ENCODE data around the gene CABP2.

CABP2 gene

GRCh38 chr11:67522844-67523555 lies at the start of gene CABP2:
TSS of gene CABP2 (minus strand) at chr11:67523446. CDS start at chr11:67523326, 120 bp downstream.
- Histone ChIP-seq H4K20me1 (ENCODE audit: control insufficient read depth, insufficient read depth, low read depth, low read length) (no peaks in the 10 kb centered on the region), H3F3A (ENCODE audit: control insufficient read depth, insufficient read depth) (no peaks in the 10 kb centered on the region), H3K36me3 (ENCODE audit: control insufficient read depth, low read length) (no peaks in the 10 kb centered on the region), H3K4me2 (ENCODE audit: low read length) (no peak within 1 kb of the TSS), H3K9me2 (replicated peaks; ENCODE audit: control insufficient read depth, low read length) (no peaks in the 10 kb centered on the region), H3K4me3 (ENCODE audit: low read length) (no peak within 1 kb of the TSS), H3K9me3 (ENCODE audit: control insufficient read depth, insufficient read depth, low read length) (no peaks in the 10 kb centered on the region), H3K27me3 (ENCODE audit: control insufficient read depth, low read length) (peaks cover 3% of the 10 kb centered on the region; the same call in 1 of the 2 replicates), H3K4me1 (ENCODE audit: control insufficient read depth, low read length) (no peaks in the 10 kb centered on the region), H3K79me2 (ENCODE audit: control insufficient read depth, low read length) (no peaks in the 10 kb centered on the region), H3K27ac (ENCODE audit: low read depth, low read length) (no peak within 1 kb of the TSS)
- TF ChIP-seq CTCF (IDR thresholded peaks at IDR 0.05; ENCODE audit: low read depth, low read length, poor library complexity, severe bottlenecking) (no peak), EZH2phosphoT487 (IDR thresholded peaks at IDR 0.05; ENCODE audit: borderline replicate concordance, low read length) (no peak)

DNA sequence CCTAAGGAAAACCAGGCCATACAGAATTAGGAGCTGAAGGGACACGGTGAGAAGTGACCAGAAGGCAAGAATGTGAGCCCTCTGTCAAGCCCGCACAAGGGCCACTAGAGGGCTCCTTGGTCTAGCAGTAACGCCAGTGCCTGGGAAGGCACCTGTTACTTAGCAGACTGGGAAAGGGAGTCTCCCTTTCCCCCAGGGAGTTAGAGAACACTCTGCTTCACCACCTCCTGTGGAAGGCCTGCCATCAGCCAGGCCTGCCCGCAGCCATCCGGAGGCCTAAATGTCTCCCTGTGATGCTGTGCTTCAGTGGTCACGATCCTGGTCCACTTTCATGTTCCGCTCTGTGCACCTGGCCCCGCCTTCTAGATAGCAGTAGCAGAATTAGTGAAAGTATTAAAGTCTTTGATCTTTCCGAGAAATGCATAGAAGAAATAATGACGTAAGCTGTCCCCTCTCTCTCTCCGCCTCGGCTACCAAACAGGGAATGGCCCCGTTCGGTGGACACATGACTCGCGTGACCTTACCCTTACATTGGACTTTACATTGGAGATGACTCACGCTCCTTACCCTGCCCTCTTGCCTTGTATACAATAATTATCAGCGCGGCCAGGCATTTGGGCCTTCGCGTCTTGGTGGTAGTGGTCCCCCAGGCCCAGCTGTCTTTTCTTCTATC lies 49.6 kb upstream of the CABP2 start:
- Histone ChIP-seq H3K9me3 (ENCODE audit: control insufficient read depth, insufficient read depth, low read length) (no peaks in the 10 kb centered on the region), H3K36me3 (ENCODE audit: control insufficient read depth, low read length) (no peaks in the 10 kb centered on the region), H3K4me3 (ENCODE audit: low read length) (no peak overlapping the region), H3K27me3 (ENCODE audit: control insufficient read depth, low read length) (peaks cover 10% of the 10 kb centered on the region), H3K9me2 (replicated peaks; ENCODE audit: control insufficient read depth, low read length) (no peaks in the 10 kb centered on the region), H3K4me2 (ENCODE audit: low read length) (0 out of 2 replicates have a peak overlapping the region, but pooled peaks have one; percentile 19), H3F3A (ENCODE audit: control insufficient read depth, insufficient read depth) (peaks cover 5% of the 10 kb centered on the region), H3K79me2 (ENCODE audit: control insufficient read depth, low read length) (no peaks in the 10 kb centered on the region), H4K20me1 (ENCODE audit: control insufficient read depth, insufficient read depth, low read depth, low read length) (no peaks in the 10 kb centered on the region), H3K27ac (ENCODE audit: low read depth, low read length) (no peak overlapping the region), H3K4me1 (ENCODE audit: control insufficient read depth, low read length) (peaks cover 5% of the 10 kb centered on the region)
- TF ChIP-seq CTCF (IDR thresholded peaks at IDR 0.05; ENCODE audit: low read depth, low read length, poor library complexity, severe bottlenecking) = peak; percentile 64
- no peak for TF ChIP-seq EZH2phosphoT487 (IDR thresholded peaks at IDR 0.05; ENCODE audit: borderline replicate concordance, low read length)

- Histone ChIP-seq H3K4me2 (ENCODE audit: low read length) (no peak overlapping the region), H4K20me1 (ENCODE audit: control insufficient read depth, insufficient read depth, low read depth, low read length) (no peaks in the 10 kb centered on the region)
Observed at GRCh38 chr11:67572305-67572704, 49.1 kb upstream of the CABP2 start.

More at GRCh38 chr11:67572305-67572704, 49.1 kb upstream of the CABP2 start:
- Histone ChIP-seq H3K9me2 (replicated peaks; ENCODE audit: control insufficient read depth, low read length) (no peaks in the 10 kb centered on the region), H3K27ac (ENCODE audit: low read depth, low read length) (no peak overlapping the region), H3K79me2 (ENCODE audit: control insufficient read depth, low read length) (no peaks in the 10 kb centered on the region), H3K4me1 (ENCODE audit: control insufficient read depth, low read length) (peaks cover 5% of the 10 kb centered on the region), H3K4me3 (ENCODE audit: low read length) (no peak overlapping the region), H3F3A (ENCODE audit: control insufficient read depth, insufficient read depth) (peaks cover 5% of the 10 kb centered on the region), H3K9me3 (ENCODE audit: control insufficient read depth, insufficient read depth, low read length) (no peaks in the 10 kb centered on the region), H3K36me3 (ENCODE audit: control insufficient read depth, low read length) (no peaks in the 10 kb centered on the region), H3K27me3 (ENCODE audit: control insufficient read depth, low read length) (peaks cover 10% of the 10 kb centered on the region)
- TF ChIP-seq EZH2phosphoT487 (IDR thresholded peaks at IDR 0.05; ENCODE audit: borderline replicate concordance, low read length) = no peak
- TF ChIP-seq CTCF (IDR thresholded peaks at IDR 0.05; ENCODE audit: low read depth, low read length, poor library complexity, severe bottlenecking) = no peak
